Mesenchymal stem cell (in vitro differentiated cells and primary cell): ENCODE measurements around the gene MALT1.

ENCODE experiments used
- DNase-seq: peaks from one replicate; pipeline ENCODE4 v3.0.0-alpha.2; 2013
- H2AFZ ChIP-seq: one replicate; pipeline ENCODE4 v1.6.1; 2013; ENCODE audit warnings: low read depth, mild to moderate bottlenecking, control low read depth, inconsistent platforms, low read length, moderate library complexity
- H2AK5ac ChIP-seq: 2 replicates; pipeline ENCODE4 v1.6.1; 2013; ENCODE audit warnings: low read length, moderate library complexity, mild to moderate bottlenecking, inconsistent platforms; ENCODE audit not compliant: severe bottlenecking
- H2BK120ac ChIP-seq: one replicate; pipeline ENCODE4 v1.6.1; 2013; ENCODE audit warnings: low read depth, mild to moderate bottlenecking, inconsistent platforms, low read length, moderate library complexity
- H2BK12ac ChIP-seq, 2 experiments: one replicate each; pipeline ENCODE4 v1.6.1; 2013; ENCODE audit warnings: inconsistent platforms in 2 of 2, low read length in 2 of 2, mild to moderate bottlenecking in 2 of 2, moderate library complexity in 2 of 2, control low read depth in 1 of 2
- H2BK15ac ChIP-seq: one replicate; pipeline ENCODE4 v1.6.1; 2013; ENCODE audit warnings: mild to moderate bottlenecking, low read depth, inconsistent platforms; ENCODE audit not compliant: poor library complexity, severe bottlenecking
- H2BK5ac ChIP-seq: 2 replicates; pipeline ENCODE4 v1.6.1; 2013; ENCODE audit warnings: low read depth, mild to moderate bottlenecking, low read length, control low read depth, inconsistent platforms; ENCODE audit not compliant: poor library complexity, severe bottlenecking
- H3K14ac ChIP-seq, 2 experiments: one replicate each; pipeline ENCODE4 v1.6.1; 2013; ENCODE audit warnings: inconsistent platforms in 2 of 2, low read length in 2 of 2, control low read depth in 1 of 2, mild to moderate bottlenecking in 1 of 2, moderate library complexity in 1 of 2
- H3K18ac ChIP-seq, 2 experiments: one replicate each; pipeline ENCODE4 v1.6.1; 2013; ENCODE audit warnings: inconsistent platforms in 2 of 2, low read length in 2 of 2, control low read depth in 1 of 2, low read depth in 1 of 2, mild to moderate bottlenecking in 1 of 2
- H3K23ac ChIP-seq, 2 experiments: one replicate each; pipeline ENCODE4 v1.6.1; 2013; ENCODE audit warnings: inconsistent platforms in 2 of 2, low read length in 2 of 2, mild to moderate bottlenecking in 2 of 2, moderate library complexity in 2 of 2, control low read depth in 1 of 2
- H3K27ac ChIP-seq: 2 replicates; pipeline ENCODE4 v1.5.1; 2013; ENCODE audit warnings: mild to moderate bottlenecking, moderate library complexity, low read length, control low read depth, inconsistent platforms; ENCODE audit not compliant: poor library complexity, severe bottlenecking
- H3K27me3 ChIP-seq, 2 experiments: 2 replicates each; pipeline versions ENCODE4 v1.6.1 to v1.7.0; 2013; ENCODE audit warnings: low read length in 2 of 2, mild to moderate bottlenecking in 2 of 2, moderate library complexity in 2 of 2, control low read depth in 1 of 2, inconsistent platforms in 1 of 2; ENCODE audit not compliant: control insufficient read depth in 1 of 2, insufficient read depth in 1 of 2
- H3K36me3 ChIP-seq, 2 experiments: 2 replicates each; pipeline versions ENCODE4 v1.6.1 to v1.7.0; 2013; ENCODE audit warnings: low read length in 2 of 2, control low read depth in 1 of 2, inconsistent platforms in 1 of 2, low read depth in 1 of 2, mild to moderate bottlenecking in 1 of 2; ENCODE audit not compliant: insufficient read depth in 2 of 2, control insufficient read depth in 1 of 2
- H3K4ac ChIP-seq, 2 experiments: one replicate each; pipeline ENCODE4 v1.6.1; 2013; ENCODE audit warnings: inconsistent platforms in 2 of 2, low read length in 2 of 2, mild to moderate bottlenecking in 2 of 2, moderate library complexity in 2 of 2, control low read depth in 1 of 2, low read depth in 1 of 2
- H3K4me1 ChIP-seq: 2 replicates; pipeline ENCODE4 v1.6.1; 2013; ENCODE audit warnings: low read depth, low read length, control low read depth; ENCODE audit not compliant: control insufficient read depth, insufficient read depth
- H3K4me2 ChIP-seq: 2 replicates; pipeline ENCODE4 v1.6.1; 2013; ENCODE audit warnings: low read length, mild to moderate bottlenecking, inconsistent platforms; ENCODE audit not compliant: poor library complexity, severe bottlenecking
- H3K4me3 ChIP-seq, 2 experiments: 2 replicates each; pipeline versions ENCODE4 v1.5.1 to v1.7.0; 2013; ENCODE audit warnings: low read length in 2 of 2, mild to moderate bottlenecking in 2 of 2, control low read depth in 1 of 2, low read depth in 1 of 2; ENCODE audit not compliant: insufficient read depth in 1 of 2
- H3K79me1 ChIP-seq: replicated peaks from 2 replicates; pipeline ENCODE4 v1.6.1; 2013; ENCODE audit warnings: mild to moderate bottlenecking, control low read depth, low read length, inconsistent platforms; ENCODE audit not compliant: poor library complexity, severe bottlenecking
- H3K9ac ChIP-seq: 2 replicates; pipeline ENCODE4 v1.7.0; 2013; ENCODE audit warnings: mild to moderate bottlenecking, low read length, moderate library complexity
- H3K9me3 ChIP-seq: 2 replicates; pipeline ENCODE4 v1.7.0; 2013; ENCODE audit warnings: mild to moderate bottlenecking, low read length; ENCODE audit not compliant: control insufficient read depth
- H4K8ac ChIP-seq: one replicate; pipeline ENCODE4 v1.6.1; 2013; ENCODE audit warnings: inconsistent platforms, mild to moderate bottlenecking, low read length, moderate library complexity
- H4K91ac ChIP-seq: one replicate; pipeline ENCODE4 v1.6.1; 2013; ENCODE audit warnings: mild to moderate bottlenecking, low read length, inconsistent platforms
- WGBS: methylation state at CpG from one replicate; pipeline ENCODE4 v1.1.7; 2013; ENCODE audit warnings: mixed read lengths; 5-methylcytosine and 5-hydroxymethylcytosine counted together

Gene MALT1

GRCh38 chr18:58674159-58674558 lies 2.9 kb downstream of the MALT1 start:
- no peaks in the 10 kb centered on the region for H3K27me3 ChIP-seq
- peak overlapping the region; percentile 50 for H3K4me2 ChIP-seq
- H3K4ac ChIP-seq, result no peak overlapping the region
- H4K91ac ChIP-seq, result no peak overlapping the region
- WGBS, result 96% methylated on average over 5 of the region's 5 CpGs
- no peak overlapping the region for H2BK5ac ChIP-seq
- DNase-seq, result no peak
- H2BK15ac ChIP-seq, result no peak overlapping the region
- H4K8ac ChIP-seq, result no peak overlapping the region
- H3K4me1 ChIP-seq, result peaks cover 9% of the 10 kb centered on the region
- no peak overlapping the region for H2BK12ac ChIP-seq
- peaks cover 0 to 3% of the 10 kb centered on the region in 2 experiments for H3K36me3 ChIP-seq
- no peak overlapping the region for H3K4me3 ChIP-seq
- H3K14ac ChIP-seq, result no peak overlapping the region
- H3K79me1 ChIP-seq, result peaks cover under 1% of the 10 kb centered on the region
- H2AFZ ChIP-seq, result no peak overlapping the region
- H2BK120ac ChIP-seq, result no peak overlapping the region
- no peak overlapping the region for H2AK5ac ChIP-seq
- no peak overlapping the region for H3K18ac ChIP-seq
- H3K9me3 ChIP-seq, result no peaks in the 10 kb centered on the region
- H3K9ac ChIP-seq, result no peak overlapping the region
- H3K27ac ChIP-seq, result no peak overlapping the region
- no peak overlapping the region for H3K23ac ChIP-seq

- Histone ChIP-seq H3K14ac (no peak overlapping the region), H3K4ac (no peak overlapping the region), H3K4me1 (peaks cover 7% of the 10 kb centered on the region), H4K91ac (no peak overlapping the region), H3K9me3 (no peaks in the 10 kb centered on the region), H2AK5ac (no peak overlapping the region), H3K79me1 (peaks cover 1% of the 10 kb centered on the region), H2BK15ac (no peak overlapping the region), H2BK5ac (no peak overlapping the region), H3K4me2 (peak overlapping the region; percentile 61), H3K27ac (peak overlapping the region; percentile 2), H3K18ac (no peak overlapping the region), H3K36me3 (peaks cover 0 to 5% of the 10 kb centered on the region in 2 experiments), H2BK120ac (no peak overlapping the region), H3K23ac (no peak overlapping the region), H2AFZ (no peak overlapping the region), H4K8ac (no peak overlapping the region), H3K4me3 (no peak overlapping the region), H3K27me3 (no peaks in the 10 kb centered on the region), H3K9ac (no peak overlapping the region), H2BK12ac (no peak overlapping the region)
- 50% methylated on average over 2 of the region's 3 CpGs for WGBS
- DNase-seq, result peak; percentile 43
These were observed 3.7 kb downstream of the MALT1 start for GRCh38 chr18:58674863-58675472.

DNA sequence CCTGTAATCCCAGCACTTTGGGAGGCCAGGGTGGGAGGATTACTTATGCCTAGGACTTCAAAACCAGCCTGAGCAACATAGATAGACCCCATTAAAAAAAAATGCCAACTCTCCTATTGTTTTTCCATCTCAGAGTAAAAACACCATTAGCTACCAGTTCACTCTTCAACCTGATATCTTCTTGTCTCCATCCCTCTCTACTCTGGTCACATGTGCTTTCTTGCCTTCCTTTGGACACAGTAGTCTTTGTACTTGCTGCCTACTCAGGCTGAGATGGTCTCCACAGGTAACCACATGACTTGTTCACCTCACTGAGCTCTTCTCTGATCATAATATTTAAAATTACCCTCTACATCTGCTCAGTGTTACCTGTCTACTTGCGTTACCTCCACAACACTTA lies 5.0 kb downstream of the MALT1 start:
- Histone ChIP-seq H3K4me3 (no peak overlapping the region), H2BK15ac (no peak overlapping the region), H3K27me3 (no peaks in the 10 kb centered on the region), H3K4me1 (peaks cover 6% of the 10 kb centered on the region), H4K8ac (no peak overlapping the region), H3K4me2 (no peak overlapping the region), H3K23ac (no peak overlapping the region), H2BK5ac (no peak overlapping the region), H3K18ac (no peak overlapping the region), H3K9me3 (no peaks in the 10 kb centered on the region), H2AK5ac (no peak overlapping the region), H4K91ac (no peak overlapping the region), H2AFZ (no peak overlapping the region), H2BK12ac (no peak overlapping the region), H3K27ac (no peak overlapping the region), H3K9ac (no peak overlapping the region), H3K36me3 (peaks cover 0 to 5% of the 10 kb centered on the region in 2 experiments), H3K14ac (no peak overlapping the region), H2BK120ac (no peak overlapping the region), H3K79me1 (peaks cover 1% of the 10 kb centered on the region), H3K4ac (no peak overlapping the region)
- no peak for DNase-seq
- WGBS, result no CpG with 5 or more reads among the region's 1 CpG

DNA sequence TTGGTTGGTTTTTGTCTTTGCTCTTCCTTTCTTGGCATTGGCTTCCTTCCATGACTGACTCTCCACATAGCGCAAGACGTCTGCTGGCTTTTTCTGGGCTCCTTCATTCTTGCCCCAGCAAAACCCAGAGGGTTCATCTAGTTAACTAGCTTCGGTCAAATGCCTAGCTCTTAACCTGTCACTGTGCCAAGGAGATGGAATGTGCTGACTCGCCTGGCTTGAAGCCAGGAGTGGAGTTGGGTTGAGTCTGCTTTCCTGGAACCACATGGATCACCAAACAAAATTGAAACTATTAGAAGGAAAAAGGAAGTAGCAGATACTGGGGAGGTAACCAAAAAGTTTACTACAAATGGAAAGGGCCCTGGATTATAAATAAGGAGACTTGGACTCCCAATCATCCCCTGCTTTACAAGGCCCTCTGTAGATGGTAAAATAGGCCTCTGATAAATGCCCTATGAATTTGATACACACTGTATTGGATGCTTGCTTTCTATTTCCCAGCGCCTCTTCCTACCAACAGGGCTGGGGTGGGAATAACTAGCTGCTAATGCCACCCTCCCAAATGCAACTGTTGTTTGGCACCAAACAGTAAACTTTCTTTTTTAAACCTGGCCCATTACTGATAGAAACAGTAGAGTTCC lies 11.3 kb downstream of the MALT1 start:
- Histone ChIP-seq H3K79me1 (peaks cover 4% of the 10 kb centered on the region), H3K18ac (peak overlapping the region in 1 of 2 experiments; percentile 40), H2AFZ (no peak overlapping the region), H3K27me3 (no peaks in the 10 kb centered on the region), H2BK5ac (no peak overlapping the region), H3K4me1 (peaks cover 10% of the 10 kb centered on the region), H3K36me3 (peaks cover 15 to 35% of the 10 kb centered on the region in 2 experiments), H2BK120ac (no peak overlapping the region), H3K14ac (no peak overlapping the region), H3K4me3 (no peak overlapping the region), H2BK12ac (no peak overlapping the region), H3K4ac (no peak overlapping the region), H4K91ac (no peak overlapping the region), H2BK15ac (no peak overlapping the region), H3K4me2 (peak overlapping the region; percentile 33), H4K8ac (no peak overlapping the region), H3K9ac (no peak overlapping the region), H3K27ac (peak overlapping the region; percentile 70), H3K9me3 (no peaks in the 10 kb centered on the region), H2AK5ac (no peak overlapping the region), H3K23ac (no peak overlapping the region)
- WGBS, result 78% methylated on average over 5 of the region's 5 CpGs
- peak; percentile 61 for DNase-seq
